Measurements from ENCODE around the gene EIF5A2.

GRCh38 chr3:170840291-170840859, 68.1 kb downstream of the EIF5A2 start:
- TF ChIP-seq, protein P1, sequence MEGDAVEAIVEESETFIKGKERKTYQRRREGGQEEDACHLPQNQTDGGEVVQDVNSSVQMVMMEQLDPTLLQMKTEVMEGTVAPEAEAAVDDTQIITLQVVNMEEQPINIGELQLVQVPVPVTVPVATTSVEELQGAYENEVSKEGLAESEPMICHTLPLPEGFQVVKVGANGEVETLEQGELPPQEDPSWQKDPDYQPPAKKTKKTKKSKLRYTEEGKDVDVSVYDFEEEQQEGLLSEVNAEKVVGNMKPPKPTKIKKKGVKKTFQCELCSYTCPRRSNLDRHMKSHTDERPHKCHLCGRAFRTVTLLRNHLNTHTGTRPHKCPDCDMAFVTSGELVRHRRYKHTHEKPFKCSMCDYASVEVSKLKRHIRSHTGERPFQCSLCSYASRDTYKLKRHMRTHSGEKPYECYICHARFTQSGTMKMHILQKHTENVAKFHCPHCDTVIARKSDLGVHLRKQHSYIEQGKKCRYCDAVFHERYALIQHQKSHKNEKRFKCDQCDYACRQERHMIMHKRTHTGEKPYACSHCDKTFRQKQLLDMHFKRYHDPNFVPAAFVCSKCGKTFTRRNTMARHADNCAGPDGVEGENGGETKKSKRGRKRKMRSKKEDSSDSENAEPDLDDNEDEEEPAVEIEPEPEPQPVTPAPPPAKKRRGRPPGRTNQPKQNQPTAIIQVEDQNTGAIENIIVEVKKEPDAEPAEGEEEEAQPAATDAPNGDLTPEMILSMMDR (IDR thresholded peaks at IDR 0.05): no peak
- no peak for TF ChIP-seq ZFX (IDR thresholded peaks at IDR 0.05; ENCODE audit: borderline replicate concordance)

Data from 22Rv1 (cell line).